ENCODE data around the gene BAG2. TPM values are rescaled to one million over a fixed set of nuclear protein-coding genes. Genes with fewer than 3 reads are reported as not detected.

The BAG2 gene
- total RNA-seq, 2 donors from 2014 or later, result 5.6 to 9.5 TPM

GRCh38 chr6:57159127-57159526 lies 13.0 kb upstream of the BAG2 start:
- no peaks in the 10 kb centered on the region for H3K9me3 Mint-ChIP-seq
- ATAC-seq (replicated peaks), result peak; percentile 35
- no peaks in the 10 kb centered on the region for H3K27me3 Mint-ChIP-seq
- peaks cover 5% of the 10 kb centered on the region for H3K4me1 Mint-ChIP-seq
- no peak overlapping the region for H3K27ac Mint-ChIP-seq
- H3K36me3 Mint-ChIP-seq (ENCODE audit: low read depth), result peaks cover 73% of the 10 kb centered on the region
- no peak overlapping the region for H3K4me3 Mint-ChIP-seq

GRCh38 chr6:57162028-57162427 lies 10.1 kb upstream of the BAG2 start:
- no peak for ATAC-seq (replicated peaks)
- no peak overlapping the region for H3K4me3 Mint-ChIP-seq
- H3K9me3 Mint-ChIP-seq, result no peaks in the 10 kb centered on the region
- peaks cover 73% of the 10 kb centered on the region for H3K36me3 Mint-ChIP-seq (ENCODE audit: low read depth)
- H3K27me3 Mint-ChIP-seq, result no peaks in the 10 kb centered on the region
- no peak overlapping the region for H3K27ac Mint-ChIP-seq
- peaks cover 5% of the 10 kb centered on the region for H3K4me1 Mint-ChIP-seq

GRCh38 chr6:57162516-57162915 lies 9.6 kb upstream of the BAG2 start:
- Mint-ChIP-seq H3K9me3 (no peaks in the 10 kb centered on the region), H3K4me1 (peaks cover 5% of the 10 kb centered on the region), H3K36me3 (ENCODE audit: low read depth) (peaks cover 73% of the 10 kb centered on the region), H3K27ac (no peak overlapping the region), H3K4me3 (no peak overlapping the region), H3K27me3 (no peaks in the 10 kb centered on the region)
- no peak for ATAC-seq (replicated peaks)

GRCh38 chr6:57163956-57164355 lies 8.2 kb upstream of the BAG2 start:
- H3K9me3 Mint-ChIP-seq, result no peaks in the 10 kb centered on the region
- H3K27ac Mint-ChIP-seq, result no peak overlapping the region
- H3K36me3 Mint-ChIP-seq (ENCODE audit: low read depth), result peaks cover 64% of the 10 kb centered on the region
- H3K27me3 Mint-ChIP-seq, result no peaks in the 10 kb centered on the region
- H3K4me1 Mint-ChIP-seq, result no peaks in the 10 kb centered on the region
- H3K4me3 Mint-ChIP-seq, result no peak overlapping the region
- no peak for ATAC-seq (replicated peaks)

- H3K4me1 Mint-ChIP-seq, result no peaks in the 10 kb centered on the region
- no peak overlapping the region for H3K27ac Mint-ChIP-seq
- no peaks in the 10 kb centered on the region for H3K27me3 Mint-ChIP-seq
- H3K36me3 Mint-ChIP-seq (ENCODE audit: low read depth), result peaks cover 63% of the 10 kb centered on the region
- H3K4me3 Mint-ChIP-seq, result no peak overlapping the region
- no peaks in the 10 kb centered on the region for H3K9me3 Mint-ChIP-seq
- no peak for ATAC-seq (replicated peaks)
Measured at GRCh38 chr6:57165080-57165479, 7.0 kb upstream of the BAG2 start.

- Mint-ChIP-seq H3K27me3 (no peaks in the 10 kb centered on the region), H3K27ac (peak overlapping the region; percentile 10), H3K9me3 (no peaks in the 10 kb centered on the region), H3K36me3 (ENCODE audit: low read depth) (peaks cover 8% of the 10 kb centered on the region), H3K4me1 (peaks cover 12% of the 10 kb centered on the region), H3K4me3 (peak overlapping the region; percentile 78)
- ATAC-seq (replicated peaks), result no peak
Measured at GRCh38 chr6:57173056-57173885, 1.1 kb downstream of the BAG2 start.

GRCh38 chr6:57173886-57174510 lies 1.9 kb downstream of the BAG2 start:
- H3K4me1 Mint-ChIP-seq, result peaks cover 12% of the 10 kb centered on the region
- no peak for ATAC-seq (replicated peaks)

GRCh38 chr6:57174511-57174907 lies 2.4 kb downstream of the BAG2 start:
- no peaks in the 10 kb centered on the region for H3K27me3 Mint-ChIP-seq
- no peak for ATAC-seq (replicated peaks)
- H3K27ac Mint-ChIP-seq, result no peak overlapping the region
- H3K4me3 Mint-ChIP-seq, result peak overlapping the region; percentile 78
- peaks cover 6% of the 10 kb centered on the region for H3K36me3 Mint-ChIP-seq (ENCODE audit: low read depth)
- H3K4me1 Mint-ChIP-seq, result peaks cover 12% of the 10 kb centered on the region
- no peaks in the 10 kb centered on the region for H3K9me3 Mint-ChIP-seq

More at GRCh38 chr6:57173886-57174510, 1.9 kb downstream of the BAG2 start:
- H3K4me3 Mint-ChIP-seq, result peak overlapping the region; percentile 78
- H3K27me3 Mint-ChIP-seq, result no peaks in the 10 kb centered on the region
- no peaks in the 10 kb centered on the region for H3K9me3 Mint-ChIP-seq
- peak overlapping the region; percentile 10 for H3K27ac Mint-ChIP-seq
- peaks cover 6% of the 10 kb centered on the region for H3K36me3 Mint-ChIP-seq (ENCODE audit: low read depth)

- Mint-ChIP-seq H3K9me3 (no peaks in the 10 kb centered on the region), H3K36me3 (ENCODE audit: low read depth) (peaks cover 27% of the 10 kb centered on the region)
- ATAC-seq (replicated peaks), result no peak
Measured at GRCh38 chr6:57177545-57178265, 5.6 kb downstream of the BAG2 start.

GRCh38 chr6:57180596-57180995 lies 8.5 kb downstream of the BAG2 start:
- no peak overlapping the region for H3K4me3 Mint-ChIP-seq
- ATAC-seq (replicated peaks), result no peak
- no peaks in the 10 kb centered on the region for H3K9me3 Mint-ChIP-seq
- peaks cover 6% of the 10 kb centered on the region for H3K4me1 Mint-ChIP-seq
- H3K27me3 Mint-ChIP-seq, result no peaks in the 10 kb centered on the region
- peak overlapping the region; percentile 8 for H3K27ac Mint-ChIP-seq
- H3K36me3 Mint-ChIP-seq (ENCODE audit: low read depth), result peaks cover 50% of the 10 kb centered on the region

More at GRCh38 chr6:57177545-57178265, 5.6 kb downstream of the BAG2 start:
- H3K27ac Mint-ChIP-seq, result no peak overlapping the region
- peaks cover 6% of the 10 kb centered on the region for H3K4me1 Mint-ChIP-seq
- no peak overlapping the region for H3K4me3 Mint-ChIP-seq
- H3K27me3 Mint-ChIP-seq, result no peaks in the 10 kb centered on the region

- Mint-ChIP-seq H3K4me3 (no peak overlapping the region), H3K27me3 (no peaks in the 10 kb centered on the region), H3K9me3 (no peaks in the 10 kb centered on the region), H3K27ac (peak overlapping the region; percentile 68), H3K36me3 (ENCODE audit: low read depth) (peaks cover 56% of the 10 kb centered on the region), H3K4me1 (no peaks in the 10 kb centered on the region)
- ATAC-seq (replicated peaks), result no peak
Measured at GRCh38 chr6:57182017-57182432, 9.9 kb downstream of the BAG2 start.

- H3K27ac Mint-ChIP-seq, result no peak overlapping the region
- H3K9me3 Mint-ChIP-seq, result no peaks in the 10 kb centered on the region
- peaks cover 56% of the 10 kb centered on the region for H3K36me3 Mint-ChIP-seq (ENCODE audit: low read depth)
- no peak overlapping the region for H3K4me3 Mint-ChIP-seq
- no peaks in the 10 kb centered on the region for H3K4me1 Mint-ChIP-seq
- no peak for ATAC-seq (replicated peaks)
- H3K27me3 Mint-ChIP-seq, result no peaks in the 10 kb centered on the region
Measured at GRCh38 chr6:57183336-57183735, 11.2 kb downstream of the BAG2 start.

GRCh38 chr6:57190140-57190539 lies 18.0 kb downstream of the BAG2 start:
- peaks cover 21% of the 10 kb centered on the region for H3K36me3 Mint-ChIP-seq (ENCODE audit: low read depth)
- H3K27ac Mint-ChIP-seq, result no peak overlapping the region
- H3K4me1 Mint-ChIP-seq, result no peaks in the 10 kb centered on the region
- no peaks in the 10 kb centered on the region for H3K9me3 Mint-ChIP-seq
- no peaks in the 10 kb centered on the region for H3K27me3 Mint-ChIP-seq
- ATAC-seq (replicated peaks), result no peak
- H3K4me3 Mint-ChIP-seq, result no peak overlapping the region

- H3K27me3 Mint-ChIP-seq, result no peaks in the 10 kb centered on the region
- no peaks in the 10 kb centered on the region for H3K4me1 Mint-ChIP-seq
- H3K36me3 Mint-ChIP-seq (ENCODE audit: low read depth), result peaks cover 10% of the 10 kb centered on the region
- no peak overlapping the region for H3K27ac Mint-ChIP-seq
- ATAC-seq (replicated peaks), result no peak
- H3K9me3 Mint-ChIP-seq, result no peaks in the 10 kb centered on the region
- H3K4me3 Mint-ChIP-seq, result no peak overlapping the region
Measured at GRCh38 chr6:57193177-57193576, 21.1 kb downstream of the BAG2 start.
